ENCODE measurements around the gene PDIA5. TPM values are rescaled to one million over a fixed set of nuclear protein-coding genes. Genes with fewer than 3 reads are reported as not detected.
"Not testable (repeated sequence)": the region's sequence is repeated elsewhere in the genome, so short reads cannot be mapped to it uniquely, and the experiment has no call there.

The PDIA5 gene
- total RNA-seq, 1 donor from 2014 or later = 49.4 TPM

- TF ChIP-seq CTCF (IDR thresholded peaks at IDR 0.05; ENCODE audit: partially characterized antibody, unreplicated experiment) = no peak
- Mint-ChIP-seq H3K4me3 (ENCODE audit: unreplicated experiment) (no peak overlapping the region), H3K27me3 (ENCODE audit: unreplicated experiment) (peaks cover 2% of the 10 kb centered on the region), H3K9me3 (ENCODE audit: unreplicated experiment) (peaks cover 3% of the 10 kb centered on the region), H3K36me3 (ENCODE audit: unreplicated experiment) (no peaks in the 10 kb centered on the region), H3K4me1 (ENCODE audit: low read depth, unreplicated experiment) (peaks cover 35% of the 10 kb centered on the region), H3K27ac (ENCODE audit: unreplicated experiment) (peak overlapping the region; percentile 43)
- peak; percentile 37 for DNase-seq
These were observed 81.1 kb downstream of the PDIA5 start for GRCh38 chr3:123147754-123148535.

- no peak for DNase-seq
- TF ChIP-seq CTCF (IDR thresholded peaks at IDR 0.05; ENCODE audit: partially characterized antibody, unreplicated experiment) = no peak
- Mint-ChIP-seq H3K36me3 (ENCODE audit: unreplicated experiment) (no peaks in the 10 kb centered on the region), H3K4me1 (ENCODE audit: low read depth, unreplicated experiment) (peaks cover 38% of the 10 kb centered on the region), H3K27ac (ENCODE audit: unreplicated experiment) (peak overlapping the region; percentile 45), H3K27me3 (ENCODE audit: unreplicated experiment) (peaks cover 2% of the 10 kb centered on the region), H3K9me3 (ENCODE audit: unreplicated experiment) (peaks cover 3% of the 10 kb centered on the region), H3K4me3 (ENCODE audit: unreplicated experiment) (no peak overlapping the region)
These were observed 81.9 kb downstream of the PDIA5 start for GRCh38 chr3:123148772-123149171.

GRCh38 chr3:123149525-123149924 is 82.7 kb downstream of the PDIA5 start:
- Mint-ChIP-seq H3K36me3 (ENCODE audit: unreplicated experiment) (no peaks in the 10 kb centered on the region), H3K9me3 (ENCODE audit: unreplicated experiment) (peaks cover 3% of the 10 kb centered on the region), H3K27ac (ENCODE audit: unreplicated experiment) (peak overlapping the region; percentile 0), H3K4me1 (ENCODE audit: low read depth, unreplicated experiment) (peaks cover 38% of the 10 kb centered on the region), H3K4me3 (ENCODE audit: unreplicated experiment) (no peak overlapping the region), H3K27me3 (ENCODE audit: unreplicated experiment) (no peaks in the 10 kb centered on the region)
- DNase-seq = no peak
- TF ChIP-seq CTCF (IDR thresholded peaks at IDR 0.05; ENCODE audit: partially characterized antibody, unreplicated experiment) = no peak

- no peak overlapping the region for H3K4me3 Mint-ChIP-seq (ENCODE audit: unreplicated experiment)
- H3K27me3 Mint-ChIP-seq (ENCODE audit: unreplicated experiment) = no peaks in the 10 kb centered on the region
- no peak for DNase-seq
- H3K4me1 Mint-ChIP-seq (ENCODE audit: low read depth, unreplicated experiment) = peaks cover 45% of the 10 kb centered on the region
- H3K27ac Mint-ChIP-seq (ENCODE audit: unreplicated experiment) = peak overlapping the region; percentile 64
- H3K36me3 Mint-ChIP-seq (ENCODE audit: unreplicated experiment) = no peaks in the 10 kb centered on the region
- peaks cover 6% of the 10 kb centered on the region for H3K9me3 Mint-ChIP-seq (ENCODE audit: unreplicated experiment)
- TF ChIP-seq CTCF (IDR thresholded peaks at IDR 0.05; ENCODE audit: partially characterized antibody, unreplicated experiment) = no peak
These were observed 83.8 kb downstream of the PDIA5 start for GRCh38 chr3:123150449-123151215.

- Mint-ChIP-seq H3K27ac (ENCODE audit: unreplicated experiment) (peak overlapping the region; percentile 65), H3K27me3 (ENCODE audit: unreplicated experiment) (no peaks in the 10 kb centered on the region), H3K4me1 (ENCODE audit: low read depth, unreplicated experiment) (peaks cover 48% of the 10 kb centered on the region), H3K4me3 (ENCODE audit: unreplicated experiment) (no peak overlapping the region), H3K36me3 (ENCODE audit: unreplicated experiment) (no peaks in the 10 kb centered on the region), H3K9me3 (ENCODE audit: unreplicated experiment) (peaks cover 9% of the 10 kb centered on the region)
- no peak for DNase-seq
- TF ChIP-seq CTCF (IDR thresholded peaks at IDR 0.05; ENCODE audit: partially characterized antibody, unreplicated experiment) = no peak
These were observed 84.5 kb downstream of the PDIA5 start for GRCh38 chr3:123151251-123151705.

- H3K27me3 Mint-ChIP-seq (ENCODE audit: unreplicated experiment); H3K36me3 Mint-ChIP-seq (ENCODE audit: unreplicated experiment); H3K4me3 Mint-ChIP-seq (ENCODE audit: unreplicated experiment); DNase-seq: not testable (repeated sequence)
- Mint-ChIP-seq H3K4me1 (ENCODE audit: low read depth, unreplicated experiment) (peaks cover 49% of the 10 kb centered on the region), H3K27ac (ENCODE audit: unreplicated experiment) (peak overlapping the region; percentile 65), H3K9me3 (ENCODE audit: unreplicated experiment) (peaks cover 11% of the 10 kb centered on the region)
These were observed 85.1 kb downstream of the PDIA5 start for GRCh38 chr3:123151853-123152420.
